Epithelial cell of esophagus (primary cell): ENCODE data around the gene NAALADL2.
A peak's percentile ranks its signal among the peaks of the same experiment; 100 is the strongest.

Source experiments
- DNase-seq: peaks from one replicate; pipeline ENCODE4 v3.0.0; 2010; ENCODE audit warnings: low read depth
- H3K4me3 ChIP-seq: 2 replicates; pipeline ENCODE4 v1.5.1; 2011; ENCODE audit warnings: mild to moderate bottlenecking, low read length, control low read depth
- TF ChIP-seq, protein P1 (sequence below): IDR thresholded peaks from 2 replicates; pipeline ENCODE4 v1.5.1; 2011; ENCODE audit warnings: low read depth, mild to moderate bottlenecking, low read length, control low read depth, inconsistent platforms; ENCODE audit not compliant: insufficient read depth; ENCODE audit errors: missing control alignments

The NAALADL2 gene

DNA sequence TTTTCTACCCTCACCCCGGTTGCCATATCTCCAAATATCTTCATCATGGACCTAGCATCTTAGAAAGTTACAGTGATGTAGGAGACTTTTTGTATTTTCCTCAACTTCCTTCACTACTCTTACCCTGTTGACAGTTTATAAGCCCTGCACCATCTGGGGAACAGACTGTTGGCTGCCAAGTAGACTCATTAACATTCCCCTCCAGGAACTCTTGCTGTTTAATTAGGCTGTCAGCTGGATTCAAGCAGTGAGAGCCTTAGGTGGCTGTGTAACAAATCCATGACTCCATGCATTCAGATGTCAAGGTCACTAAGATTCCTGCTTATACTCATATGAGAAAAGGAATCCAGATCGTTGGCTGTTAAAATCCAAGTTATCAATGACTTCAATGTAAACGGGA lies 198.3 kb downstream of the NAALADL2 start:
- TF ChIP-seq, protein P1, sequence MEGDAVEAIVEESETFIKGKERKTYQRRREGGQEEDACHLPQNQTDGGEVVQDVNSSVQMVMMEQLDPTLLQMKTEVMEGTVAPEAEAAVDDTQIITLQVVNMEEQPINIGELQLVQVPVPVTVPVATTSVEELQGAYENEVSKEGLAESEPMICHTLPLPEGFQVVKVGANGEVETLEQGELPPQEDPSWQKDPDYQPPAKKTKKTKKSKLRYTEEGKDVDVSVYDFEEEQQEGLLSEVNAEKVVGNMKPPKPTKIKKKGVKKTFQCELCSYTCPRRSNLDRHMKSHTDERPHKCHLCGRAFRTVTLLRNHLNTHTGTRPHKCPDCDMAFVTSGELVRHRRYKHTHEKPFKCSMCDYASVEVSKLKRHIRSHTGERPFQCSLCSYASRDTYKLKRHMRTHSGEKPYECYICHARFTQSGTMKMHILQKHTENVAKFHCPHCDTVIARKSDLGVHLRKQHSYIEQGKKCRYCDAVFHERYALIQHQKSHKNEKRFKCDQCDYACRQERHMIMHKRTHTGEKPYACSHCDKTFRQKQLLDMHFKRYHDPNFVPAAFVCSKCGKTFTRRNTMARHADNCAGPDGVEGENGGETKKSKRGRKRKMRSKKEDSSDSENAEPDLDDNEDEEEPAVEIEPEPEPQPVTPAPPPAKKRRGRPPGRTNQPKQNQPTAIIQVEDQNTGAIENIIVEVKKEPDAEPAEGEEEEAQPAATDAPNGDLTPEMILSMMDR: no peak
- H3K4me3 ChIP-seq: no peak overlapping the region
- DNase-seq: no peak

DNA sequence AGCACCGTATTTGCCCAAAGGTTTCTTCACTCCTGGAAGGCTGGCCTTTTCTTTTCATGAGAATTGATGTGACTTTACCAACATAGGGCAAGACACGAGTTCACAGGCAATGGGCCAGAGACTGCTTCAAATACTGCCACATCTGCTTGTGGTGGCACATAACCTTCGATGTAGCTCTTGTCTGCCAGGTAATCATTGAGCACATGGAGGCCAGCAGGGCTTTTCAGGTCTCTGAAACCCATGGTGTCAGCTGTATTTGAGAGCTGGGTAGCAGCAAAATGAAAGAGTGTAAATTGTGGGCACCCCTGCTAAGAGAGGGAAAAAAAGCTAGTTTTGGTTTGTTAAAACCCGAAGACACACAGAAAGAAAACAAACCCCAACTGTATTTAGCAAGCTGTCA lies 200.7 kb downstream of the NAALADL2 start:
- TF ChIP-seq, protein P1: no peak
- no peak overlapping the region for H3K4me3 ChIP-seq
- DNase-seq: no peak

DNA sequence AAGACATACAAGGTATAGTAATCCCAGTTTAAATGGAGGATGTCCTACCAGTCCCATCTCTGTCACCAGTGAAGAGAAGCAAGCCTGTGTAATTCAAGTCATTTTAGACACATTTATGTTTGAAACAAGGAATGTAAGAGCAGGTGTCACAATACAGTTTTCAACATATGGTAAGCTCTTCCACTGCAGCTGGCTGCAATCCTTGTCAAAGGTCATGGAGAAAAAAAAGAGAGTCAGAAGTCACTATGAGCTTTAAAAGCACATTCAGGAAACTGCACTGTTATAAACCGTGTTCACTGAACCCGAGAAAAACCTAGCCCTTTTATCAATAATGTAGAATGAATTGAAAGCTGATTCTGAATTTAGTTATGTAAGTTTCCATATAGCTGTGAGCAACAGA lies 206.4 kb downstream of the NAALADL2 start:
- no peak for DNase-seq
- TF ChIP-seq, protein P1: no peak
- no peak overlapping the region for H3K4me3 ChIP-seq

DNA sequence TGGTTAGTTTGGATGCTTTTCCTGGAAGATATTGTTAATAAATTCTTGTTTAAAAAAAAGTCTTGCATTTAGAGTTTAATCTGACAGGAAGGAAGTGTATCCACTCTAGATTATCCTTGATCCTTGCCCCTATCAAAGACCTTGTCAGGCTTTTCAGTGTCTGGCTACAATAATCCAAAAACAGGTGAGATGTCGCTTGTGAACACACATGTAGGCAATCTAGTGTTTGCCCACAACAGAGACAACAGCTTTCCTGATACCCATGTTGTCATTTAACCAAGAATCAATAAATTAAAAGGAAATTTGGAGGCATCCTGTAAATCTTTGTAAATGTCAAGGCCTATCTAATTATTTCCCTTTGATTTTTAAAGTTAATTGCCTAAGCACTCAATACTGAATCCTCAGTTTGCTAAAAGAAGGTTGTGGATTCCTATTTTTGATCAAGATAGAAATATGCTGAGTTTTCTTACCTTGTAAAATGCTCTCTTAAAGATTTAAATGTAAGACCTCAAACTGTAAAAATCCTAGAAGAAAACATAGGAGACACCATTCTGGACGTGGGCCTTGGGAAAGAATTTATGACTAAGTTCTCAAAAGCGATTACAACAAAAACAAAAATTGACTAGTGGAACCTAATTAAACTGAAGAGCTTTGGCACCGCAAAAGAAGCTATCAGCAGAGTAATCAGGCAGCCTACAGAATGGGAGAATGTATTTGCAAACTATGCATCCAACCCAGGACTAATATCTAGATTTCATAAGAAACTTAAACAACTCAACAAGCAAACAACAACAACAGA lies 207.7 kb downstream of the NAALADL2 start:
- no peak overlapping the region for H3K4me3 ChIP-seq
- DNase-seq: no peak
- TF ChIP-seq, protein P1: no peak

GRCh38 chr3:175068587-175068986 lies 209.5 kb downstream of the NAALADL2 start:
- DNase-seq: no peak
- TF ChIP-seq, protein P1: no peak
- H3K4me3 ChIP-seq: no peak overlapping the region

GRCh38 chr3:175070946-175071345 lies 211.8 kb downstream of the NAALADL2 start:
- DNase-seq: peak; percentile 49
- no peak overlapping the region for H3K4me3 ChIP-seq
- TF ChIP-seq, protein P1: no peak
